HEK293 (cell line): ENCODE results near the gene USP27X.
A peak's percentile ranks its signal among the peaks of the same experiment; 100 is the strongest.

Source experiments
- CTCF ChIA-PET: fragments of 350-600 bp; formaldehyde crosslinking; extraction: SDS; loops from one replicate; lab custom pipeline; 2021; ENCODE audit warnings: antibody characterized with exemption; lab: Yijun Ruan, JAX
- POLR2A ChIA-PET: fragments of 300-600 bp; formaldehyde crosslinking; extraction: SDS; loops from one replicate; lab custom pipeline; 2020; ENCODE audit warnings: antibody characterized with exemption, inconsistent platforms; lab: Yijun Ruan, JAX
- H3K27ac ChIP-seq: fragments of 200-500 bp; sonication (Bioruptor generic); 2 replicates; pipeline ENCODE4 v1.5.1; 2014; ENCODE audit warnings: low read depth, low read length, control low read depth, inconsistent platforms; ENCODE audit errors: extremely low read depth
- H3K36me3 ChIP-seq, 2 experiments: fragments of 200-500 bp in 1 of 2; sonication (Bioruptor generic) in 1 of 2; 1 replicate in 1 of 2; 2 replicates in 1 of 2; pipeline ENCODE4 v1.5.1; 2014 to 2017; ENCODE audit warnings: inconsistent platforms in 2 of 2, low read length in 2 of 2; ENCODE audit not compliant: control insufficient read depth in 2 of 2, insufficient read depth in 1 of 2
- H3K4me1 ChIP-seq: fragments of 200-500 bp; sonication (Bioruptor generic); 2 replicates; pipeline ENCODE4 v1.5.1; 2014; ENCODE audit warnings: mild to moderate bottlenecking, low read length, inconsistent platforms; ENCODE audit not compliant: control insufficient read depth, insufficient read depth
- H3K4me3 ChIP-seq: 2 replicates; pipeline ENCODE4 v1.5.1; 2011; ENCODE audit warnings: low read depth, mild to moderate bottlenecking, control low read depth, low read length, moderate library complexity
- H3K9me3 ChIP-seq: fragments of 200-500 bp; sonication (Bioruptor generic); 2 replicates; pipeline ENCODE4 v1.5.1; 2014; ENCODE audit warnings: low read depth, low read length, inconsistent platforms; ENCODE audit not compliant: control insufficient read depth, insufficient read depth
- GFI1B ChIP-seq: fragments of 450-650 bp; formaldehyde crosslinking; IDR thresholded peaks from 2 replicates; pipeline ENCODE4 v1.5.1; 2016; ENCODE audit warnings: missing biosample characterization, missing genetic modification characterization
- KLF1 ChIP-seq: fragments of 450-650 bp; formaldehyde crosslinking; IDR thresholded peaks from 2 replicates; pipeline ENCODE4 v1.5.1; 2016; ENCODE audit warnings: missing biosample characterization, missing genetic modification characterization
- KLF16 ChIP-seq: fragments of 450-650 bp; formaldehyde crosslinking; IDR thresholded peaks from 2 replicates; pipeline ENCODE4 v1.5.1; 2017; ENCODE audit warnings: missing biosample characterization, missing genetic modification characterization
- SP3 ChIP-seq: fragments of 450-650 bp; formaldehyde crosslinking; IDR thresholded peaks from 2 replicates; pipeline ENCODE4 v1.5.1; 2016; ENCODE audit warnings: missing biosample characterization, missing genetic modification characterization
- ZBTB8A ChIP-seq: fragments of 450-650 bp; formaldehyde crosslinking; IDR thresholded peaks from 2 replicates; pipeline ENCODE4 v1.5.1; 2016; ENCODE audit warnings: missing biosample characterization, missing genetic modification characterization
- ZNF341 ChIP-seq: fragments of 450-650 bp; formaldehyde crosslinking; IDR thresholded peaks from 2 replicates; pipeline ENCODE4; 2016; ENCODE audit warnings: low read depth, missing biosample characterization, missing genetic modification characterization
- ZNF366 ChIP-seq: fragments of 450-650 bp; formaldehyde crosslinking; conservative IDR thresholded peaks from 2 replicates; pipeline ENCODE4 v1.5.1; 2016; ENCODE audit warnings: missing biosample characterization, missing genetic modification characterization
- ZNF391 ChIP-seq: fragments of 450-650 bp; formaldehyde crosslinking; IDR thresholded peaks from 2 replicates; pipeline ENCODE4 v1.5.1; 2016; ENCODE audit warnings: low read depth, missing biosample characterization, missing genetic modification characterization, borderline replicate concordance
- ZNF404 ChIP-seq: fragments of 450-650 bp; formaldehyde crosslinking; IDR thresholded peaks from 2 replicates; pipeline ENCODE4 v1.5.1; 2017; ENCODE audit warnings: missing biosample characterization, missing genetic modification characterization
- ZNF549 ChIP-seq: fragments of 450-650 bp; IDR thresholded peaks from 2 replicates; pipeline ENCODE4 v1.5.1; 2018; ENCODE audit warnings: missing biosample characterization, missing genetic modification characterization, mild to moderate bottlenecking, inconsistent platforms, moderate library complexity
- ZNF610 ChIP-seq: fragments of 450-650 bp; formaldehyde crosslinking; IDR thresholded peaks from 2 replicates; pipeline ENCODE4 v1.5.1; 2016; ENCODE audit warnings: missing biosample characterization, missing genetic modification characterization, borderline replicate concordance
- ZNF776 ChIP-seq: fragments of 450-650 bp; formaldehyde crosslinking; IDR thresholded peaks from 2 replicates; pipeline ENCODE4 v1.5.0; 2017; ENCODE audit warnings: missing biosample characterization, missing genetic modification characterization, borderline replicate concordance
- ZNF830 ChIP-seq: fragments of 450-650 bp; IDR thresholded peaks from 2 replicates; pipeline ENCODE4 v1.5.0; 2018; ENCODE audit warnings: missing biosample characterization, missing genetic modification characterization, low read depth, mild to moderate bottlenecking, moderate library complexity
- ZSCAN30 ChIP-seq: fragments of 450-650 bp; IDR thresholded peaks from 2 replicates; pipeline ENCODE4 v1.5.1; 2018; ENCODE audit warnings: missing biosample characterization, mild to moderate bottlenecking, missing genetic modification characterization, moderate library complexity
- TF ChIP-seq, protein P1 (sequence below): fragments of 450-650 bp; IDR thresholded peaks from 2 replicates; pipeline ENCODE4 v1.5.1; 2018; ENCODE audit warnings: missing biosample characterization, mild to moderate bottlenecking, missing genetic modification characterization
- TF ChIP-seq, protein P2 (sequence below): fragments of 450-650 bp; formaldehyde crosslinking; IDR thresholded peaks from 2 replicates; pipeline ENCODE4 v1.5.1; 2017; ENCODE audit warnings: missing biosample characterization, missing genetic modification characterization
- TF ChIP-seq, protein P3 (sequence below): fragments of 450-650 bp; formaldehyde crosslinking; conservative IDR thresholded peaks from 2 replicates; pipeline ENCODE4 v1.5.1; 2016; ENCODE audit warnings: low read depth, missing biosample characterization, missing genetic modification characterization
- TF ChIP-seq, protein P4 (sequence below): fragments of 450-650 bp; formaldehyde crosslinking; IDR thresholded peaks from 2 replicates; pipeline ENCODE4 v1.5.1; 2016; ENCODE audit warnings: missing biosample characterization, missing genetic modification characterization, low read depth
- TF ChIP-seq, protein P5 (sequence below): fragments of 450-650 bp; formaldehyde crosslinking; optimal IDR thresholded peaks from 2 replicates; pipeline ENCODE3; 2016; ENCODE audit warnings: missing biosample characterization, mild to moderate bottlenecking, missing genetic modification characterization
- TF ChIP-seq, protein P6 (sequence below): fragments of 450-650 bp; formaldehyde crosslinking; IDR thresholded peaks from 2 replicates; pipeline ENCODE4 v1.5.1; 2016; ENCODE audit warnings: missing biosample characterization, missing genetic modification characterization

Gene USP27X

DNA sequence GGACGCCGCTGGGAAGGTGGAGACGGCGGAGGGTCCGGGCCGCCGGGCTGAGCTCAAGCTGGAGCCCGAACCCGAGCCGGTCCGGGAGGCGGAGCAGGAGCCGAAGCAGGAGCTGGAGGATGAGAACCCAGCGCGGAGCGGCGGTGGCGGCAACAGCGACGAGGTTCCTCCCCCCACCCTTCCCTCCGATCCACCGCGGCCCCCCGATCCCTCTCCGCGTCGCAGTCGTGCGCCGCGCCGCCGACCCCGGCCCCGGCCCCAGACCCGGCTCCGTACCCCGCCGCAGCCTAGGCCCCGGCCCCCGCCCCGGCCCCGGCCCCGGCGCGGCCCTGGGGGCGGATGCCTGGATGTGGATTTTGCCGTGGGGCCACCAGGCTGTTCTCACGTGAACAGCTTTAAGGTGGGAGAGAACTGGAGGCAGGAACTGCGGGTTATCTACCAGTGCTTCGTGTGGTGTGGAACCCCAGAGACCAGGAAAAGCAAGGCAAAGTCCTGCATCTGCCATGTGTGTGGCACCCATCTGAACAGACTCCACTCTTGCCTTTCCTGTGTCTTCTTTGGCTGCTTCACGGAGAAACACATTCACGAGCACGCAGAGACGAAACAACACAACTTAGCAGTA lies 483 bp downstream of the USP27X start:
- Histone ChIP-seq H3K36me3 (peaks cover 0 to 16% of the 10 kb centered on the region in 2 experiments; a peak in 1 of 3 replicates), H3K4me1 (no peaks in the 10 kb centered on the region), H3K4me3 (peak overlapping the region; percentile 58), H3K27ac (peak overlapping the region; percentile 61; the same call in 1 of the 2 replicates), H3K9me3 (no peaks in the 10 kb centered on the region)
- ChIA-PET POLR2A (interaction anchor here (1.1 kb wide), 1 partner anchor 13 kb away, joined by 3 read pairs; no protein-coding TSS in a partner anchor), CTCF (interaction anchor here (0.6 to 1.3 kb wide), 5 partner anchors 10 to 213 kb away, joined by 3 to 6 read pairs (median 3); partner anchors contain the start of gene CLCN5)
- TF ChIP-seq ZBTB8A (tag by site-specific recombination) = no peak
- no peak for TF ChIP-seq ZNF404 (tag by site-specific recombination)
- no peak for TF ChIP-seq ZNF830
- TF ChIP-seq, protein P1, sequence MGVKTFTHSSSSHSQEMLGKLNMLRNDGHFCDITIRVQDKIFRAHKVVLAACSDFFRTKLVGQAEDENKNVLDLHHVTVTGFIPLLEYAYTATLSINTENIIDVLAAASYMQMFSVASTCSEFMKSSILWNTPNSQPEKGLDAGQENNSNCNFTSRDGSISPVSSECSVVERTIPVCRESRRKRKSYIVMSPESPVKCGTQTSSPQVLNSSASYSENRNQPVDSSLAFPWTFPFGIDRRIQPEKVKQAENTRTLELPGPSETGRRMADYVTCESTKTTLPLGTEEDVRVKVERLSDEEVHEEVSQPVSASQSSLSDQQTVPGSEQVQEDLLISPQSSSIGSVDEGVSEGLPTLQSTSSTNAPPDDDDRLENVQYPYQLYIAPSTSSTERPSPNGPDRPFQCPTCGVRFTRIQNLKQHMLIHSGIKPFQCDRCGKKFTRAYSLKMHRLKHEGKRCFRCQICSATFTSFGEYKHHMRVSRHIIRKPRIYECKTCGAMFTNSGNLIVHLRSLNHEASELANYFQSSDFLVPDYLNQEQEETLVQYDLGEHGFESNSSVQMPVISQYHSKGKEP = no peak
- TF ChIP-seq ZNF610 = no peak
- TF ChIP-seq ZNF391 = no peak
- TF ChIP-seq ZNF549 (tag by site-specific recombination) = no peak
- TF ChIP-seq, protein P2, sequence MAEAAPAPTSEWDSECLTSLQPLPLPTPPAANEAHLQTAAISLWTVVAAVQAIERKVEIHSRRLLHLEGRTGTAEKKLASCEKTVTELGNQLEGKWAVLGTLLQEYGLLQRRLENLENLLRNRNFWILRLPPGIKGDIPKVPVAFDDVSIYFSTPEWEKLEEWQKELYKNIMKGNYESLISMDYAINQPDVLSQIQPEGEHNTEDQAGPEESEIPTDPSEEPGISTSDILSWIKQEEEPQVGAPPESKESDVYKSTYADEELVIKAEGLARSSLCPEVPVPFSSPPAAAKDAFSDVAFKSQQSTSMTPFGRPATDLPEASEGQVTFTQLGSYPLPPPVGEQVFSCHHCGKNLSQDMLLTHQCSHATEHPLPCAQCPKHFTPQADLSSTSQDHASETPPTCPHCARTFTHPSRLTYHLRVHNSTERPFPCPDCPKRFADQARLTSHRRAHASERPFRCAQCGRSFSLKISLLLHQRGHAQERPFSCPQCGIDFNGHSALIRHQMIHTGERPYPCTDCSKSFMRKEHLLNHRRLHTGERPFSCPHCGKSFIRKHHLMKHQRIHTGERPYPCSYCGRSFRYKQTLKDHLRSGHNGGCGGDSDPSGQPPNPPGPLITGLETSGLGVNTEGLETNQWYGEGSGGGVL = peak; percentile 48
- no peak for TF ChIP-seq KLF1 (tag by site-specific recombination)
- TF ChIP-seq, protein P3, sequence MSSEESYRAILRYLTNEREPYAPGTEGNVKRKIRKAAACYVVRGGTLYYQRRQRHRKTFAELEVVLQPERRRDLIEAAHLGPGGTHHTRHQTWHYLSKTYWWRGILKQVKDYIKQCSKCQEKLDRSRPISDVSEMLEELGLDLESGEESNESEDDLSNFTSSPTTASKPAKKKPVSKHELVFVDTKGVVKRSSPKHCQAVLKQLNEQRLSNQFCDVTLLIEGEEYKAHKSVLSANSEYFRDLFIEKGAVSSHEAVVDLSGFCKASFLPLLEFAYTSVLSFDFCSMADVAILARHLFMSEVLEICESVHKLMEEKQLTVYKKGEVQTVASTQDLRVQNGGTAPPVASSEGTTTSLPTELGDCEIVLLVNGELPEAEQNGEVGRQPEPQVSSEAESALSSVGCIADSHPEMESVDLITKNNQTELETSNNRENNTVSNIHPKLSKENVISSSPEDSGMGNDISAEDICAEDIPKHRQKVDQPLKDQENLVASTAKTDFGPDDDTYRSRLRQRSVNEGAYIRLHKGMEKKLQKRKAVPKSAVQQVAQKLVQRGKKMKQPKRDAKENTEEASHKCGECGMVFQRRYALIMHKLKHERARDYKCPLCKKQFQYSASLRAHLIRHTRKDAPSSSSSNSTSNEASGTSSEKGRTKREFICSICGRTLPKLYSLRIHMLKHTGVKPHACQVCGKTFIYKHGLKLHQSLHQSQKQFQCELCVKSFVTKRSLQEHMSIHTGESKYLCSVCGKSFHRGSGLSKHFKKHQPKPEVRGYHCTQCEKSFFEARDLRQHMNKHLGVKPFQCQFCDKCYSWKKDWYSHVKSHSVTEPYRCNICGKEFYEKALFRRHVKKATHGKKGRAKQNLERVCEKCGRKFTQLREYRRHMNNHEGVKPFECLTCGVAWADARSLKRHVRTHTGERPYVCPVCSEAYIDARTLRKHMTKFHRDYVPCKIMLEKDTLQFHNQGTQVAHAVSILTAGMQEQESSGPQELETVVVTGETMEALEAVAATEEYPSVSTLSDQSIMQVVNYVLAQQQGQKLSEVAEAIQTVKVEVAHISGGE (tag by site-specific recombination) = no peak
- TF ChIP-seq KLF16 (tag by site-specific recombination) = no peak
- TF ChIP-seq ZNF341 (tag by site-specific recombination) = peak; percentile 54
- TF ChIP-seq, protein P4, sequence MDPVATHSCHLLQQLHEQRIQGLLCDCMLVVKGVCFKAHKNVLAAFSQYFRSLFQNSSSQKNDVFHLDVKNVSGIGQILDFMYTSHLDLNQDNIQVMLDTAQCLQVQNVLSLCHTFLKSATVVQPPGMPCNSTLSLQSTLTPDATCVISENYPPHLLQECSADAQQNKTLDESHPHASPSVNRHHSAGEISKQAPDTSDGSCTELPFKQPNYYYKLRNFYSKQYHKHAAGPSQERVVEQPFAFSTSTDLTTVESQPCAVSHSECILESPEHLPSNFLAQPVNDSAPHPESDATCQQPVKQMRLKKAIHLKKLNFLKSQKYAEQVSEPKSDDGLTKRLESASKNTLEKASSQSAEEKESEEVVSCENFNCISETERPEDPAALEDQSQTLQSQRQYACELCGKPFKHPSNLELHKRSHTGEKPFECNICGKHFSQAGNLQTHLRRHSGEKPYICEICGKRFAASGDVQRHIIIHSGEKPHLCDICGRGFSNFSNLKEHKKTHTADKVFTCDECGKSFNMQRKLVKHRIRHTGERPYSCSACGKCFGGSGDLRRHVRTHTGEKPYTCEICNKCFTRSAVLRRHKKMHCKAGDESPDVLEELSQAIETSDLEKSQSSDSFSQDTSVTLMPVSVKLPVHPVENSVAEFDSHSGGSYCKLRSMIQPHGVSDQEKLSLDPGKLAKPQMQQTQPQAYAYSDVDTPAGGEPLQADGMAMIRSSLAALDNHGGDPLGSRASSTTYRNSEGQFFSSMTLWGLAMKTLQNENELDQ (tag by site-specific recombination) = no peak
- TF ChIP-seq GFI1B (tag by site-specific recombination) = no peak
- TF ChIP-seq ZNF776 = no peak
- TF ChIP-seq SP3 = 0 out of 2 replicates have a peak, but pooled peaks have one; percentile 13
- TF ChIP-seq ZNF366 (tag by site-specific recombination) = no peak
- TF ChIP-seq ZSCAN30 = no peak
- TF ChIP-seq, protein P5, sequence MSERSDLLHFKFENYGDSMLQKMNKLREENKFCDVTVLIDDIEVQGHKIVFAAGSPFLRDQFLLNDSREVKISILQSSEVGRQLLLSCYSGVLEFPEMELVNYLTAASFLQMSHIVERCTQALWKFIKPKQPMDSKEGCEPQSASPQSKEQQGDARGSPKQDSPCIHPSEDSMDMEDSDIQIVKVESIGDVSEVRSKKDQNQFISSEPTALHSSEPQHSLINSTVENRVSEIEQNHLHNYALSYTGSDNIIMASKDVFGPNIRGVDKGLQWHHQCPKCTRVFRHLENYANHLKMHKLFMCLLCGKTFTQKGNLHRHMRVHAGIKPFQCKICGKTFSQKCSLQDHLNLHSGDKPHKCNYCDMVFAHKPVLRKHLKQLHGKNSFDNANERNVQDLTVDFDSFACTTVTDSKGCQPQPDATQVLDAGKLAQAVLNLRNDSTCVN = peak; percentile 19
- TF ChIP-seq, protein P6, sequence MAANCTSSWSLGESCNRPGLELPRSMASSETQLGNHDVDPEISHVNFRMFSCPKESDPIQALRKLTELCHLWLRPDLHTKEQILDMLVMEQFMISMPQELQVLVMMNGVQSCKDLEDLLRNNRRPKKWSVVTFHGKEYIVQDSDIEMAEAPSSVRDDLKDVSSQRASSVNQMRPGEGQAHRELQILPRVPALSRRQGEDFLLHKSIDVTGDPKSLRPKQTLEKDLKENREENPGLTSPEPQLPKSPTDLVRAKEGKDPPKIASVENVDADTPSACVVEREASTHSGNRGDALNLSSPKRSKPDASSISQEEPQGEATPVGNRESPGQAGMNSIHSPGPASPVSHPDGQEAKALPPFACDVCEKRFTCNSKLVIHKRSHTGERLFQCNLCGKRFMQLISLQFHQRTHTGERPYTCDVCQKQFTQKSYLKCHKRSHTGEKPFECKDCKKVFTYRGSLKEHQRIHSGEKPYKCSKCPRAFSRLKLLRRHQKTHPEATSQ = no peak
